ENCODE results near the gene XRCC6. TPM values are rescaled to one million over a fixed set of nuclear protein-coding genes. Genes with fewer than 3 reads are reported as not detected.

XRCC6 gene
- total RNA-seq, 4 donors from 2014 or later: 141 to 200 (median 178) TPM

DNA sequence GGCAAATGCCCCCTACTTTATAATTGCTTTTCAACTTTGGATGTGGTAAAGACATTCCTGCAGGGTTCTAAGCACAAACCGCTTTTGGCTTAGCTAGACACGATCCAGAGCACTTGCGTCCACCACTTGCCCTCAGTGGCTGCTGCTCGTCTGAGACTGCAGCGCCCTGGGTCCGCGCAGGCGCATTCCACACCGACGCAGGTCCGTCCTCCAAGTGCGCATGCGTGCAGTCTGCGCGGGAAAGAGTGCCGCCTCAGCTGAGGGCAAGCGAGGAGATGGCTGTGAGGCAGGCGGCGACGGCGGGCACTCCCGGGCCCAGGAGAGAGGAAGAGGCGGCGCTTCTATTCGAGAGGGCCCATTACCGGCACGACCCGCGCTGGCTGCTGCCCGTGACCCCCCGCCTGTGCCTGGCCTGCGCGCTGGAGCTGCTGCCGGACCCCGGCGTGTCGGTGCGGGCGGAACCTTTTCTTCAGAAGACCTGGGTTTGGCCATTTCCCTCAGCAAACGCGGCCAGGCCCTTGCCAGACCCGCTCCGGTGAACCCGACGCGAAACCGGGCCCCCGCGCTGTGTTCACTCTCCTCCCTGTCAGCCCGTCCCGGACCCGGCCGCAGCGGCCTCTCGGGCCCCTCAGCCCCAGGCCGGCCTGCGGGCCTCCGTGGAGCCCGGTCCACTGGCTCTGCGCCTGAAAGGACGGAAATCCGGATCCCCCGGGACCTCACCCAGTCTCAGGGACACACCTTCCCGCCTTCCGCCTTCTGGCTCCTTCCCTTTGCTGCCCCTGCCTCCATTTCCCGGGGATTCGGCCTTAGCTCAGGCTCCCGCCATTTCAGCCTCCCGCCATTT lies 78.4 kb downstream of the XRCC6 start, which contains the start of gene MEI1:
MEI1 (plus strand) TSS at position 240 of the 844 bp plus-strand sequence; CDS start at position 276, 36 bp downstream.
- peak; percentile 58 to 64 for DNase-seq (ENCODE audit: low spot score in 2 of 2)
- no peaks in the 10 kb centered on the region for H3K27me3 ChIP-seq

DNA sequence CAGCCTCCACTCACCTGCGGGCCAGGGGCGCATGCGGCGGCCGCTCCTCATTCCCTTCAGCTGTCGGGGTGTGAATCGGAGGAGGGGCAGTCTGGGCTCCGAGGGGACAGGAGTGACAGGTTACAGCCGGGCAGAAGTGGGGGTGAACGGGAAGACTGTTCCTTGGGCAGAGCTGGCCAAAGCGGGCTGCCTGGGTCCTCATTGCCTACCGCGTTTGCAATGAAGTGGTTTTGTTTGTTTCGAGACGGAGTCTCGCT lies 78.9 kb downstream of the XRCC6 start:
- Histone ChIP-seq H3K9me3 (no peaks in the 10 kb centered on the region), H3K27ac (no peak overlapping the region), H3K27me3 (no peaks in the 10 kb centered on the region), H3K36me3 (no peaks in the 10 kb centered on the region), H3K4me3 (no peak overlapping the region), H3K4me1 (peaks cover 0 to 23% (median 8%) of the 10 kb centered on the region in 4 donors)
- DNase-seq (ENCODE audit: low spot score in 2 of 2): no peak
- WGBS, 2 donors: 95 to 96% methylated on average over 16 of the region's 16 CpGs
- TF ChIP-seq EP300 (IDR thresholded peaks at IDR 0.05): no peak
- no peak for TF ChIP-seq POLR2A (IDR thresholded peaks at IDR 0.05)
- TF ChIP-seq, protein P1, sequence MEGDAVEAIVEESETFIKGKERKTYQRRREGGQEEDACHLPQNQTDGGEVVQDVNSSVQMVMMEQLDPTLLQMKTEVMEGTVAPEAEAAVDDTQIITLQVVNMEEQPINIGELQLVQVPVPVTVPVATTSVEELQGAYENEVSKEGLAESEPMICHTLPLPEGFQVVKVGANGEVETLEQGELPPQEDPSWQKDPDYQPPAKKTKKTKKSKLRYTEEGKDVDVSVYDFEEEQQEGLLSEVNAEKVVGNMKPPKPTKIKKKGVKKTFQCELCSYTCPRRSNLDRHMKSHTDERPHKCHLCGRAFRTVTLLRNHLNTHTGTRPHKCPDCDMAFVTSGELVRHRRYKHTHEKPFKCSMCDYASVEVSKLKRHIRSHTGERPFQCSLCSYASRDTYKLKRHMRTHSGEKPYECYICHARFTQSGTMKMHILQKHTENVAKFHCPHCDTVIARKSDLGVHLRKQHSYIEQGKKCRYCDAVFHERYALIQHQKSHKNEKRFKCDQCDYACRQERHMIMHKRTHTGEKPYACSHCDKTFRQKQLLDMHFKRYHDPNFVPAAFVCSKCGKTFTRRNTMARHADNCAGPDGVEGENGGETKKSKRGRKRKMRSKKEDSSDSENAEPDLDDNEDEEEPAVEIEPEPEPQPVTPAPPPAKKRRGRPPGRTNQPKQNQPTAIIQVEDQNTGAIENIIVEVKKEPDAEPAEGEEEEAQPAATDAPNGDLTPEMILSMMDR (IDR thresholded peaks at IDR 0.05): no peak

More for the DNA sequence above, 78.4 kb downstream of the XRCC6 start, which contains the start of gene MEI1:
- 54 to 72% methylated on average over 35 to 55 of the region's 69 CpGs for WGBS, 2 donors
- TF ChIP-seq EP300 (IDR thresholded peaks at IDR 0.05): no peak
- no peak for TF ChIP-seq POLR2A (IDR thresholded peaks at IDR 0.05)
- TF ChIP-seq, protein P1 (IDR thresholded peaks at IDR 0.05): no peak
- H3K9me3 ChIP-seq: no peaks in the 10 kb centered on the region
- H3K27ac ChIP-seq: no peak within 1 kb of the TSS
- H3K4me1 ChIP-seq: peaks cover 0 to 23% (median 8%) of the 10 kb centered on the region in 4 donors
- H3K4me3 ChIP-seq: peak within 1 kb of the TSS in 1 of 4 donors; percentile 18
- peaks cover 0 to under 1% (median 0%) of the 10 kb centered on the region in 3 donors for H3K36me3 ChIP-seq

DNA sequence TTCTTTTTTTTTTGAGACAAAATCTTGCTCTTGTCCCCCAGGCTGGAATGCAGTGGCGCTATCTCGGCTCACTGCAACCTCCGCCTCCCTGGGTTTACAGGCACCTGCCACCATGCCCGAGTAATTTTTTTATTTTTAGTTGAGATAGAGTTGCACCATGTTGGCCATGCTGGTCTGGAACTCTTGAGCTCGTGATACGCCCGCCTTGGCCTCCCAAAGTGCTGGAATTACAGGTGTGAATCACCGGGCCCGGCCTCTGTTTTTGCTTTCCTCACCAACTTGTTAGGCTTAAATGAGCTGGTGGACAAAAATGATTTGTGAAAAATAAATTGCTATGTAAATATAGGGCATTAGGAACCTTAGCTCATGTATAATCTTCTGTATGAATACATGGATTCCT lies 81.7 kb downstream of the XRCC6 start:
- Histone ChIP-seq H3K9me3 (no peaks in the 10 kb centered on the region), H3K27ac (no peak overlapping the region), H3K36me3 (no peaks in the 10 kb centered on the region), H3K4me3 (no peak overlapping the region), H3K4me1 (peaks cover 0 to 7% (median 1%) of the 10 kb centered on the region in 4 donors), H3K27me3 (no peaks in the 10 kb centered on the region)
- 96 to 97% methylated on average over 9 of the region's 9 CpGs for WGBS, 2 donors
- no peak for DNase-seq (ENCODE audit: low spot score in 2 of 2)
- TF ChIP-seq EP300 (IDR thresholded peaks at IDR 0.05) (no peak), POLR2A (IDR thresholded peaks at IDR 0.05) (no peak)
- TF ChIP-seq, protein P1 (IDR thresholded peaks at IDR 0.05): no peak

DNA sequence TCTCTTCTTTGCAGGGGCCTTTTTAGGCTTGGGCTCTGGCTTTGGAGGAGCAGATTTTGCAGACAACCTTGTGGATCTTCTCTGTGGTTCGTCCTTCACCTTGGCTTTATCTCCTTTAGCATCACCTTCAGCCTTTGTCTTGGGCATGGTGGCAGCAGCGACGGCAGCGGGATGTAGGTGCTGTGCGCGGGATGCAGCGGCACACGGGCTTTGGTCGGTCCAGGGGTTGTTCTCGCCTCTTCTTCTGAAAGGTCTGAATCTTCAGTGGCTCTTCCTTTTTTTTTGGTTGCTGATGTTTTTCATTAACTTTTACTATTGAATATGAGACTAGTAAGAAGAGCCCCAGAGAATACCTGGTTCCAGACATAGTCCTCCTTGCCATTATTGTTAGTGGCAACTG lies 88.2 kb downstream of the XRCC6 start:
- no peak overlapping the region for H3K27ac ChIP-seq
- H3K9me3 ChIP-seq: no peaks in the 10 kb centered on the region
- 89 to 94% methylated on average over 10 of the region's 10 CpGs for WGBS, 2 donors
- DNase-seq (ENCODE audit: low spot score in 2 of 2): no peak
- no peak overlapping the region for H3K4me3 ChIP-seq
- no peaks in the 10 kb centered on the region for H3K36me3 ChIP-seq
- no peaks in the 10 kb centered on the region for H3K27me3 ChIP-seq
- TF ChIP-seq, protein P1 (IDR thresholded peaks at IDR 0.05): no peak
- TF ChIP-seq EP300 (IDR thresholded peaks at IDR 0.05) (no peak), POLR2A (IDR thresholded peaks at IDR 0.05) (no peak)
- H3K4me1 ChIP-seq: no peaks in the 10 kb centered on the region

DNA sequence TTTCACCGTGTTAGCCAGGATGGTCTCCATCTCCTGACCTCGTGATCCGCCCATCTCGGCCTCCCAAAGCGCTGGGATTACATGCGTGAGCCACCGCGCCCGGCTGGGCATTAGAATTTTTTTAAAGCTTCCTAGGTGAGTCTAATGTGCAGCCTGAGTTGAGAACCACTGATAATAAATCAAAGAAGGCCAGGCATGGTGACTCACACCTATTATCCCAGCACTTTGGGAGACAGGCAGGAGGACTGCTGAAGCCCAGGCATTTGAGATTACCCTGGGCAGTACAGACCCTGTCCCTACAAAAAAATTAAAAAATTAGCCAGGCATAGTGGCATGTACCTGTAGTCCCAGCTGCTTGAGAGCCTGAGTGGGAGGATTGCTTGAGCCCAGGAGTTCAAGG lies 91.9 kb downstream of the XRCC6 start:
- Histone ChIP-seq H3K4me1 (no peaks in the 10 kb centered on the region), H3K27ac (no peak overlapping the region), H3K9me3 (no peaks in the 10 kb centered on the region), H3K36me3 (no peaks in the 10 kb centered on the region), H3K27me3 (no peaks in the 10 kb centered on the region), H3K4me3 (no peak overlapping the region)
- TF ChIP-seq, protein P1 (IDR thresholded peaks at IDR 0.05): no peak
- TF ChIP-seq EP300 (IDR thresholded peaks at IDR 0.05): no peak
- TF ChIP-seq POLR2A (IDR thresholded peaks at IDR 0.05): no peak
- no peak for DNase-seq (ENCODE audit: low spot score in 2 of 2)
- 91 to 95% methylated on average over 9 of the region's 9 CpGs for WGBS, 2 donors
